Activated naive CD8-positive, alpha-beta T cell treated with anti-CD3 and anti-CD28 coated beads, Interleukin-2, amount 50 U/mL, for 24 hours (primary cell): ENCODE results near the gene FLNC.

Experiments
- ATAC-seq: fragments of 150-1000 bp; cut with Tn5 transposase; one replicate; pipeline ENCODE4 v1.10.0; 2021
- DNase-seq: peaks from one replicate; pipeline ENCODE4 v3.0.0; 2021
- H3K27ac Mint-ChIP-seq: one replicate; pipeline ENCODE4 v1.8.0; 2021; ENCODE audit warnings: mild to moderate bottlenecking, mixed read lengths
- H3K27me3 Mint-ChIP-seq: one replicate; pipeline ENCODE4 v1.8.0; 2021; ENCODE audit warnings: mixed read lengths
- H3K36me3 Mint-ChIP-seq: one replicate; pipeline ENCODE4 v1.8.0; 2021; ENCODE audit warnings: low read depth, mixed read lengths
- H3K4me1 Mint-ChIP-seq: one replicate; pipeline ENCODE4 v1.8.0; 2021; ENCODE audit warnings: mixed read lengths
- H3K4me3 Mint-ChIP-seq: one replicate; pipeline ENCODE4 v1.8.0; 2021; ENCODE audit warnings: mild to moderate bottlenecking, moderate library complexity, mixed read lengths
- H3K9me3 Mint-ChIP-seq: one replicate; pipeline ENCODE4 v1.8.0; 2021; ENCODE audit warnings: mixed read lengths

The FLNC gene

GRCh38 chr7:128867842-128868623 is 37.8 kb downstream of the FLNC start:
- Mint-ChIP-seq H3K27ac (no peak overlapping the region), H3K9me3 (no peaks in the 10 kb centered on the region), H3K36me3 (peaks cover 6% of the 10 kb centered on the region), H3K4me1 (peaks cover 16% of the 10 kb centered on the region), H3K27me3 (peaks cover 5% of the 10 kb centered on the region), H3K4me3 (no peak overlapping the region)
- ATAC-seq = no peak
- DNase-seq = no peak

- DNase-seq (no peak), ATAC-seq (no peak)
- peaks cover 6% of the 10 kb centered on the region for H3K36me3 Mint-ChIP-seq
- H3K9me3 Mint-ChIP-seq = no peaks in the 10 kb centered on the region
- peaks cover 14% of the 10 kb centered on the region for H3K4me1 Mint-ChIP-seq
- peak overlapping the region; percentile 45 for H3K4me3 Mint-ChIP-seq
- peaks cover 7% of the 10 kb centered on the region for H3K27me3 Mint-ChIP-seq
- H3K27ac Mint-ChIP-seq = no peak overlapping the region
Measured at GRCh38 chr7:128868624-128869137, 38.5 kb downstream of the FLNC start.

DNA sequence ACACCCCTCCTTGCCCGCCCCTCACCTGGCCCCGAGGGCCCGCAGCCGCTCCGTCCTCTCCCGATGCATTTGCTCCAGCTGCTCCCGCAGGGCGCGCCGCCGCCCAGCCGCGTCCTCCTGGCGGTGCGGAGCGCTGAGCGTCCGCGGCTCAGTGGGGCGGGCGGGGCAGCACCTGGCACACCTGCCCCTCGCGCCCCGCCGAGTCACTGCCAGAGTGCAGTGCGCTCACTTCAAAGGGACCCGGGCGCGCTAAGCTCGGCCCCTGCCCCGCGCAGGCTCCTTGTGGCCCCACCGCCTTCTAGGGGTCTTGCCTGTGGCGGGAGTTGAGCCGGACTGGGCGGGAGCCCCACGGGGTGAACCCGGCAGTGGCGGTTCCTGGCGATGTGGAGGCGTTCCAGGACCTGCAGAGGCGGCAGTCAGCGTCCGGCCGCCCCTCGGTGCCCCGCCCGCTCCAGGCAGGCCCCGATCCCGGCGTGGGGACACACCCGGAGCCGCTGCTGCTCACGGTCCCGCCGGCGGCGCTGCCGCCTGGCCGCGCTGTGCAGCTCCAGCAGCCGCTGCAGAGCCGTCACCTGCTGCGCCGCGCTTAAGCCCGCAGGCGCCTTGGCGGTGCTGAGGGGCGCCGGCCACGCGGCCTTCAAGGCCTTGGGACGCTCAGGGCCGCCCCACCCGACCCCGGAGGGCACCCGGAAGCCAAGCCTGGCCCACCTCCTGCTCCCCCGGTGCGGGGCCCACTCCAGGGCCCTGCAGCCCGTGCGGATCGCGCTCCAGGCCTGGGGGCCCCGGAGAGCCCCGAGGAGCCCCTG is 39.1 kb downstream of the FLNC start:
- peaks cover 10% of the 10 kb centered on the region for H3K4me1 Mint-ChIP-seq
- H3K27me3 Mint-ChIP-seq = peaks cover 7% of the 10 kb centered on the region
- no peaks in the 10 kb centered on the region for H3K9me3 Mint-ChIP-seq
- H3K4me3 Mint-ChIP-seq = peak overlapping the region; percentile 24
- peaks cover 6% of the 10 kb centered on the region for H3K36me3 Mint-ChIP-seq
- DNase-seq = peak; percentile 51
- ATAC-seq = peak; percentile 82
- H3K27ac Mint-ChIP-seq = no peak overlapping the region

DNA sequence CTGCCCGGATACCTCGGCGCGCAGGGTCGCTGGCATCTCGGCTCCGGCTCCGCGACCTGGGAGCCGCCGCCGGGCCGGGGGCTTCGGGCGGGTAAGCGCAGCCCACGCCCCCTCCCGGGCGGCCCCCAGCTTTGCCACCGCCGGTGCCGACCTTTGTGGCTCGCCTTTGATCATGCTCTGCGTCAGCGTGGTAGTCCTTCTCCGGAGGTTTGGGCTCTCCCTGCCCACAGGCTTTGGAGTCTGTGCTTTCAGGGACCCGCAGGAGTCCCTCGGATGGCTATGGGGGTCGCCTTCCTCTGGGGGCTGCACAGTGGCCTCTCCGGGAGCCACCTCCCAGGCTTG is 39.7 kb downstream of the FLNC start:
- Mint-ChIP-seq H3K27me3 (peaks cover 7% of the 10 kb centered on the region), H3K4me1 (peaks cover 10% of the 10 kb centered on the region), H3K4me3 (peak overlapping the region; percentile 59), H3K36me3 (peaks cover 6% of the 10 kb centered on the region), H3K9me3 (no peaks in the 10 kb centered on the region), H3K27ac (no peak overlapping the region)
- peak; percentile 38 for DNase-seq
- ATAC-seq = peak; percentile 57

GRCh38 chr7:128871050-128871449 is 40.8 kb downstream of the FLNC start:
- no peak overlapping the region for H3K27ac Mint-ChIP-seq

GRCh38 chr7:128872394-128872824 is 42.2 kb downstream of the FLNC start:
- Mint-ChIP-seq H3K9me3 (no peaks in the 10 kb centered on the region), H3K4me3 (no peak overlapping the region), H3K4me1 (peaks cover 8% of the 10 kb centered on the region), H3K27ac (no peak overlapping the region), H3K27me3 (peaks cover 7% of the 10 kb centered on the region), H3K36me3 (no peaks in the 10 kb centered on the region)
- ATAC-seq (no peak), DNase-seq (no peak)

More at GRCh38 chr7:128871050-128871449, 40.8 kb downstream of the FLNC start:
- DNase-seq = no peak
- no peaks in the 10 kb centered on the region for H3K36me3 Mint-ChIP-seq
- no peaks in the 10 kb centered on the region for H3K9me3 Mint-ChIP-seq
- H3K4me1 Mint-ChIP-seq = peaks cover 8% of the 10 kb centered on the region
- H3K27me3 Mint-ChIP-seq = peaks cover 7% of the 10 kb centered on the region
- no peak overlapping the region for H3K4me3 Mint-ChIP-seq
- ATAC-seq = no peak

- peaks cover 8% of the 10 kb centered on the region for H3K4me1 Mint-ChIP-seq
- H3K36me3 Mint-ChIP-seq = no peaks in the 10 kb centered on the region
- no peaks in the 10 kb centered on the region for H3K9me3 Mint-ChIP-seq
- no peak overlapping the region for H3K27ac Mint-ChIP-seq
- DNase-seq (no peak), ATAC-seq (no peak)
- peaks cover 7% of the 10 kb centered on the region for H3K27me3 Mint-ChIP-seq
- H3K4me3 Mint-ChIP-seq = no peak overlapping the region
Measured at GRCh38 chr7:128873234-128873633, 43.0 kb downstream of the FLNC start.

- peaks cover 5% of the 10 kb centered on the region for H3K4me1 Mint-ChIP-seq
- ATAC-seq = no peak
- DNase-seq = no peak
- no peaks in the 10 kb centered on the region for H3K9me3 Mint-ChIP-seq
- no peaks in the 10 kb centered on the region for H3K36me3 Mint-ChIP-seq
- no peak overlapping the region for H3K4me3 Mint-ChIP-seq
- no peak overlapping the region for H3K27ac Mint-ChIP-seq
- H3K27me3 Mint-ChIP-seq = peaks cover 7% of the 10 kb centered on the region
Measured at GRCh38 chr7:128874140-128875031, 44.2 kb downstream of the FLNC start.

GRCh38 chr7:128875523-128875948 is 45.3 kb downstream of the FLNC start:
- ATAC-seq = no peak
- Mint-ChIP-seq H3K27ac (no peak overlapping the region), H3K36me3 (no peaks in the 10 kb centered on the region), H3K4me1 (no peaks in the 10 kb centered on the region), H3K27me3 (peaks cover 1% of the 10 kb centered on the region), H3K4me3 (no peak overlapping the region), H3K9me3 (no peaks in the 10 kb centered on the region)
- no peak for DNase-seq

GRCh38 chr7:128876127-128876526 is 45.9 kb downstream of the FLNC start:
- Mint-ChIP-seq H3K4me1 (no peaks in the 10 kb centered on the region), H3K4me3 (no peak overlapping the region), H3K27me3 (peaks cover 1% of the 10 kb centered on the region), H3K27ac (no peak overlapping the region), H3K36me3 (no peaks in the 10 kb centered on the region), H3K9me3 (no peaks in the 10 kb centered on the region)
- no peak for DNase-seq
- no peak for ATAC-seq

DNA sequence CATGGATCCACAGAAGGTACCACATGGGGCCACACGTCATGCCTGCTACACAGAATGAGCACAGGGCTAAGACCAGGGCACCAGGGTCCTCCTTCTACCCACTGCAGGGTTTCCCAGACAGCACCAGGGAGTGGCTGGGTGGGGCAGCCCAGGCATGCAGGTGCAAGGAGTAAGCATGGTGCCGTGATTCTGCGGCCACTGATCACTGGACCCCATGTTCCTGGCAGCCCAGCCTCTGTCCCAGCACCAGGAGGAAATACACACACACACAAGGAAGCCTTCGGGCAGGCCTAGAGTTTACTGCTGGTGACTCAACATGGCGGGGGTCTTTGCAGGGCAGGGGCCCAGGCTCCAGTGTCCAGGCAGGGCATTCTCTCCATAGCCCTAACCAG is 46.4 kb downstream of the FLNC start:
- no peak for DNase-seq
- no peak for ATAC-seq
- Mint-ChIP-seq H3K36me3 (no peaks in the 10 kb centered on the region), H3K9me3 (no peaks in the 10 kb centered on the region), H3K27me3 (peaks cover 1% of the 10 kb centered on the region), H3K4me1 (no peaks in the 10 kb centered on the region), H3K27ac (no peak overlapping the region), H3K4me3 (no peak overlapping the region)

GRCh38 chr7:128876978-128877755 is 47.0 kb downstream of the FLNC start:
- no peak for DNase-seq
- H3K9me3 Mint-ChIP-seq = no peaks in the 10 kb centered on the region
- H3K36me3 Mint-ChIP-seq = no peaks in the 10 kb centered on the region
- H3K27ac Mint-ChIP-seq = no peak overlapping the region
- H3K27me3 Mint-ChIP-seq = peaks cover 1% of the 10 kb centered on the region
- no peak for ATAC-seq
- H3K4me3 Mint-ChIP-seq = no peak overlapping the region
- H3K4me1 Mint-ChIP-seq = no peaks in the 10 kb centered on the region

DNA sequence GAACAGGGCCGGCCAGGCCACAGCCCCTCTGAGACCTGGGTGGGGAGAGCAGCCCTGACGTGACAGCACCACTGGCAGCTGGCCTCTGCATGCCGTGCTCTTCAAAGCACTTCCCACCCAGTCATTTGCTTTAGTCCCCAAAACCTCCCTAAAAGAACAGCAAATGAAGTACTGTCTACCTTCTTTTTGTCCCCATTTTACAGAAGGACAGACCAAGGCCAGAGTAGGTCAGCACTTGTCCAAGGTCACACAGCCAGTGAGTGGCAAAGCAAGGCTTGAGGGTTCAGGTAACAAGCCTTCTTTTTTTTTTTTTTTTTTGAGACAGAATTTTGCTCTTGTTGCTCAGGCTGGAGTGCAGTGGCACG is 47.5 kb downstream of the FLNC start:
- no peaks in the 10 kb centered on the region for H3K36me3 Mint-ChIP-seq
- no peak overlapping the region for H3K27ac Mint-ChIP-seq

More for the DNA sequence above, 47.5 kb downstream of the FLNC start:
- ATAC-seq = no peak
- Mint-ChIP-seq H3K4me3 (no peak overlapping the region), H3K4me1 (no peaks in the 10 kb centered on the region), H3K27me3 (peaks cover 1% of the 10 kb centered on the region), H3K9me3 (no peaks in the 10 kb centered on the region)
- no peak for DNase-seq
